HCT116 (cell line): ENCODE data around the gene NEDD4L. TPM values are rescaled to one million over a fixed set of nuclear protein-coding genes. Genes with fewer than 3 reads are reported as not detected.

Source experiments
- ATAC-seq: fragments of 200-7000 bp; cut with Tn5 transposase; 2 replicates; pipeline ENCODE4 v1.9.1; 2020; ENCODE audit warnings: mild to moderate bottlenecking, moderate library complexity
- BruUV-seq: library from RNA; stranded (reverse); fragments of 400-500 nt; replicated peaks from 2 replicates; lab custom pipeline; 2021; lab: Mats Ljungman, UMichigan
- CTCF ChIA-PET: fragments of 300-600 bp; sonication (Branson Sonifier 250); formaldehyde crosslinking; loops from one replicate; lab custom pipeline; 2021; ENCODE audit warnings: antibody characterized with exemption; lab: Charles Lee
- POLR2A ChIA-PET: fragments of 300-600, 350-600 bp; sonication (Branson Sonifier 250); formaldehyde crosslinking; loops from one replicate; lab custom pipeline; 2021; ENCODE audit warnings: antibody characterized with exemption; lab: Charles Lee
- RAD21 ChIA-PET, 2 experiments: fragments of 300-600 bp; sonication (Branson Sonifier 250); formaldehyde crosslinking; loops; one replicate each; lab custom pipeline; 2023; ENCODE audit warnings: low total read pairs in 2 of 2; ENCODE audit not compliant: uncharacterized antibody in 2 of 2, unreplicated experiment in 2 of 2, low non-redundant PET in 1 of 2; lab: Charles Lee
- DNase-seq: peaks from one replicate; pipeline ENCODE4 v3.0.0-alpha.2; 2010; ENCODE audit warnings: low read depth, low spot score
- H2AFZ ChIP-seq: fragments of 200-600 bp; shearing (Covaris generic), sonication (generic); 2 replicates; pipeline ENCODE4 v1.6.1; 2017; ENCODE audit warnings: low read depth, mixed run types, mixed read lengths, antibody characterized with exemption, low read length; ENCODE audit not compliant: poor library complexity, severe bottlenecking
- H3K27ac ChIP-seq: 2 replicates; pipeline ENCODE4 v1.5.1; 2012; ENCODE audit warnings: low read depth, low read length
- H3K27me3 ChIP-seq: fragments of 200-600 bp; sonication (generic); 2 replicates; pipeline ENCODE4 v1.6.1; 2016; ENCODE audit warnings: mixed run types, low read length, mixed read lengths; ENCODE audit not compliant: insufficient read depth
- H3K36me3 ChIP-seq, 2 experiments: fragments of 200-500 bp in 1 of 2; fragments of 200-600 bp in 1 of 2; sonication (Bioruptor generic) in 1 of 2; sonication (generic) in 1 of 2; 2 replicates each; pipeline versions ENCODE4 v1.5.1 to v1.6.1; 2014 to 2016; ENCODE audit warnings: low read length in 2 of 2, inconsistent platforms in 1 of 2, mixed read lengths in 1 of 2, mixed run types in 1 of 2; ENCODE audit not compliant: insufficient read depth in 2 of 2, control insufficient read depth in 1 of 2
- H3K4me1 ChIP-seq, 2 experiments: fragments of 200-600 bp in 1 of 2; sonication (generic) in 1 of 2; 2 replicates each; pipeline versions ENCODE4 v1.5.1 to v1.6.1; 2012 to 2017; ENCODE audit warnings: low read length in 2 of 2, inconsistent platforms in 1 of 2, mild to moderate bottlenecking in 1 of 2, mixed read lengths in 1 of 2, mixed run types in 1 of 2, moderate library complexity in 1 of 2; ENCODE audit not compliant: insufficient read depth in 2 of 2, control insufficient read depth in 1 of 2
- H3K4me2 ChIP-seq: fragments of 200-600 bp; sonication (generic); 2 replicates; pipeline ENCODE4 v1.6.1; 2017; ENCODE audit warnings: mixed run types, low read length, mixed read lengths
- H3K4me3 ChIP-seq, 2 experiments: fragments of 200-600 bp in 1 of 2; sonication (generic) in 1 of 2; replicated peaks in 1 of 2; 2 replicates each; pipeline ENCODE4 v1.5.1; 2011 to 2016; ENCODE audit warnings: low read length in 2 of 2, control low read depth in 1 of 2, low read depth in 1 of 2, mild to moderate bottlenecking in 1 of 2, mixed read lengths in 1 of 2, mixed run types in 1 of 2
- H3K79me2 ChIP-seq: fragments of 200-600 bp; sonication (generic); 2 replicates; pipeline ENCODE4 v1.6.1; 2017; ENCODE audit warnings: mild to moderate bottlenecking, mixed run types, low read length, moderate library complexity, mixed read lengths; ENCODE audit not compliant: insufficient read depth
- H3K9ac ChIP-seq: fragments of 200-600 bp; sonication (generic); 2 replicates; pipeline ENCODE4 v1.6.1; 2016; ENCODE audit warnings: low read length, mixed read lengths
- H3K9me2 ChIP-seq: fragments of 200-600 bp; sonication (generic), shearing (Covaris generic); 2 replicates; pipeline ENCODE4 v1.6.1; 2017; ENCODE audit warnings: mixed run types, mild to moderate bottlenecking, moderate library complexity; ENCODE audit not compliant: insufficient read depth
- H3K9me3 ChIP-seq, 2 experiments: fragments of 200-500 bp in 1 of 2; fragments of 200-600 bp in 1 of 2; sonication (Bioruptor generic) in 1 of 2; sonication (generic) in 1 of 2; 2 replicates each; pipeline ENCODE4 v1.6.1; 2014 to 2017; ENCODE audit warnings: low read length in 2 of 2, mixed read lengths in 2 of 2, inconsistent platforms in 1 of 2, low read depth in 1 of 2, mild to moderate bottlenecking in 1 of 2, mixed run types in 1 of 2, moderate library complexity in 1 of 2; ENCODE audit not compliant: control insufficient read depth in 1 of 2, insufficient read depth in 1 of 2
- H4K20me1 ChIP-seq: fragments of 200-600 bp; sonication (generic), shearing (Covaris generic); 2 replicates; pipeline ENCODE4 v1.6.1; 2017; ENCODE audit warnings: mixed run types, mild to moderate bottlenecking, moderate library complexity; ENCODE audit not compliant: insufficient read depth
- ATF3 ChIP-seq: IDR thresholded peaks from 2 replicates; pipeline ENCODE4 v1.6.1; 2012
- CBX3 ChIP-seq: IDR thresholded peaks from 2 replicates; pipeline ENCODE4 v1.6.1; 2012; ENCODE audit warnings: low read depth
- CEBPB ChIP-seq: IDR thresholded peaks from 2 replicates; pipeline ENCODE4 v1.6.1; 2012; ENCODE audit warnings: low read depth
- EGR1 ChIP-seq: IDR thresholded peaks from 2 replicates; pipeline ENCODE4 v1.6.1; 2012; ENCODE audit warnings: low read depth
- EZH2 ChIP-seq: fragments of 200-600 bp; sonication (generic); IDR thresholded peaks from 2 replicates; pipeline ENCODE4 v1.6.1; 2017; ENCODE audit warnings: antibody characterized with exemption, mixed run types
- EZH2phosphoT487 ChIP-seq: fragments of 200-600 bp; IDR thresholded peaks from 2 replicates; pipeline ENCODE4 v1.6.1; 2018; ENCODE audit warnings: antibody characterized with exemption, borderline replicate concordance
- FOSL1 ChIP-seq: IDR thresholded peaks from 2 replicates; pipeline ENCODE4 v1.6.1; 2012; ENCODE audit warnings: low read depth
- MAX ChIP-seq: IDR thresholded peaks from 2 replicates; pipeline ENCODE4 v1.6.1; 2012
- POLR2A ChIP-seq: IDR thresholded peaks from 2 replicates; pipeline ENCODE4 v1.7.0; 2011; ENCODE audit warnings: borderline replicate concordance; ENCODE audit not compliant: insufficient read depth, insufficient read length; ENCODE audit errors: extremely low read depth
- POLR2AphosphoS5 ChIP-seq: IDR thresholded peaks from 2 replicates; pipeline ENCODE4 v1.6.1; 2011; ENCODE audit warnings: mild to moderate bottlenecking, low read depth, low read length, moderate library complexity
- RAD21 ChIP-seq: IDR thresholded peaks from 2 replicates; pipeline ENCODE4 v1.6.1; 2012; ENCODE audit warnings: low read depth, mild to moderate bottlenecking
- SP1 ChIP-seq: IDR thresholded peaks from 2 replicates; pipeline ENCODE4 v1.6.1; 2012; ENCODE audit warnings: low read depth
- SRF ChIP-seq: IDR thresholded peaks from 2 replicates; pipeline ENCODE4 v1.6.1; 2012; ENCODE audit warnings: low read depth
- TCF7L2 ChIP-seq: IDR thresholded peaks from 2 replicates; pipeline ENCODE4 v1.7.0; 2011; ENCODE audit warnings: borderline replicate concordance, inconsistent platforms; ENCODE audit not compliant: insufficient read depth, insufficient read length; ENCODE audit errors: extremely low read depth
- ZNF274 ChIP-seq: fragments of 200-500 bp; sonication (Bioruptor generic); IDR thresholded peaks from 2 replicates; pipeline ENCODE4 v1.6.1; 2014; ENCODE audit warnings: mild to moderate bottlenecking, low read depth, low read length, inconsistent platforms
- intact Hi-C: fragments of 100-400 bp; cut with micrococcal nuclease; formaldehyde crosslinking; loops from 2 replicates; pipeline ENCODE4 v1.10.0; 2022
- total RNA-seq: library from RNA; stranded (reverse); gene quantifications from one replicate; pipeline ENCODE4 v1.2.1, GENCODE V29; 2021; ENCODE audit not compliant: unreplicated experiment

The NEDD4L gene
- total RNA-seq, 1 experiment from 2014 or later, result 41.5 TPM

- no peak for ATAC-seq
- H4K20me1 ChIP-seq, result no peaks in the 10 kb centered on the region
- H3K9me2 ChIP-seq, result no peaks in the 10 kb centered on the region
- no peak overlapping the region for H3K27ac ChIP-seq
- H2AFZ ChIP-seq, result no peak overlapping the region
- no peak for DNase-seq
- BruUV-seq, result no TSS peak
- ChIA-PET POLR2A (no interaction called here), CTCF (no interaction called here), RAD21 (interaction anchor here in 1 of 2 experiments (0.6 kb wide), 1 partner anchor 49 kb away, joined by 3 read pairs; no protein-coding TSS in a partner anchor)
- H3K4me3 ChIP-seq, result no peak overlapping the region
- peaks cover 0 to 7% of the 10 kb centered on the region in 2 experiments; a peak in 1 of 4 replicates for H3K4me1 ChIP-seq
- no peaks in the 10 kb centered on the region for H3K79me2 ChIP-seq
- H3K36me3 ChIP-seq, result no peaks in the 10 kb centered on the region
- TF ChIP-seq EZH2phosphoT487 (no peak), FOSL1 (no peak), EGR1 (no peak), ATF3 (no peak), POLR2AphosphoS5 (no peak)
- no peaks in the 10 kb centered on the region for H3K27me3 ChIP-seq
- H3K4me2 ChIP-seq, result no peak overlapping the region
- no peak overlapping the region for H3K9ac ChIP-seq
- H3K9me3 ChIP-seq, result no peaks in the 10 kb centered on the region
- intact Hi-C loops, result no loop called here
Measured at GRCh38 chr18:58013241-58014211, 30.5 kb upstream of the NEDD4L start.

GRCh38 chr18:58015065-58015780, 28.8 kb upstream of the NEDD4L start:
- Histone ChIP-seq H3K36me3 (no peaks in the 10 kb centered on the region), H3K9me2 (no peaks in the 10 kb centered on the region), H3K9ac (no peak overlapping the region), H3K79me2 (no peaks in the 10 kb centered on the region), H3K4me3 (no peak overlapping the region), H4K20me1 (no peaks in the 10 kb centered on the region), H3K27me3 (no peaks in the 10 kb centered on the region), H3K4me1 (peaks cover 0 to 7% of the 10 kb centered on the region in 2 experiments; a peak in 1 of 4 replicates), H3K27ac (no peak overlapping the region), H3K4me2 (no peak overlapping the region), H3K9me3 (no peaks in the 10 kb centered on the region), H2AFZ (no peak overlapping the region)
- ChIA-PET POLR2A (no interaction called here), RAD21 (no interaction called here), CTCF (interaction anchor here (0.9 kb wide), 1 partner anchor 56 kb away, joined by 3 read pairs; no protein-coding TSS in a partner anchor)
- intact Hi-C loops, result no loop called here
- DNase-seq (no peak), ATAC-seq (no peak)
- BruUV-seq, result no TSS peak
- TF ChIP-seq SP1 (no peak), CEBPB (no peak), ZNF274 (no peak), CBX3 (no peak), EZH2 (no peak), MAX (no peak), SRF (no peak), EZH2phosphoT487 (no peak), RAD21 (no peak), POLR2A (no peak), TCF7L2 (no peak), POLR2AphosphoS5 (no peak)
